ENCODE measurements around the gene TEX44.

The TEX44 gene

GRCh38 chr2:231634951-231635875 lies 42.5 kb downstream of the TEX44 start:
- Histone ChIP-seq H3K79me1 (replicated peaks; ENCODE audit: low read length, poor library complexity, severe bottlenecking) (no peaks in the 10 kb centered on the region), H2BK5ac (ENCODE audit: low read depth, low read length, poor library complexity, severe bottlenecking) (no peak overlapping the region), H4K8ac (ENCODE audit: low read length) (peak overlapping the region; percentile 1), H3K9me3 (ENCODE audit: control insufficient read depth, low read length) (no peaks in the 10 kb centered on the region), H3K4ac (ENCODE audit: low read depth in 1 of 2, low read length in 2 of 2) (no peak overlapping the region), H2BK15ac (ENCODE audit: low read depth, poor library complexity, severe bottlenecking) (no peak overlapping the region), H3K4me1 (ENCODE audit: control insufficient read depth, insufficient read depth, low read depth, low read length) (peaks cover 7% of the 10 kb centered on the region), H3K18ac (ENCODE audit: low read depth in 1 of 2, low read length in 2 of 2) (no peak overlapping the region), H2AFZ (ENCODE audit: low read depth, low read length) (no peak overlapping the region), H3K4me3 (ENCODE audit: insufficient read depth in 1 of 2, low read depth in 1 of 2, low read length in 2 of 2) (no peak overlapping the region), H3K4me2 (ENCODE audit: low read length, poor library complexity, severe bottlenecking) (no peak overlapping the region), H3K36me3 (ENCODE audit: control insufficient read depth in 1 of 2, insufficient read depth in 2 of 2, low read depth in 1 of 2, low read length in 2 of 2) (no peaks in the 10 kb centered on the region), H2AK5ac (ENCODE audit: low read length, severe bottlenecking) (no peak overlapping the region), H4K91ac (ENCODE audit: low read length) (no peak overlapping the region), H3K23ac (ENCODE audit: low read length in 2 of 2) (no peak overlapping the region), H3K27ac (ENCODE audit: low read length, poor library complexity, severe bottlenecking) (no peak overlapping the region), H2BK120ac (ENCODE audit: low read depth, low read length) (no peak overlapping the region), H2BK12ac (ENCODE audit: low read length in 2 of 2) (peak overlapping the region in 1 of 2 experiments; percentile 21), H3K9ac (ENCODE audit: low read length) (peak overlapping the region; percentile 56), H3K27me3 (ENCODE audit: control insufficient read depth in 1 of 2, insufficient read depth in 1 of 2, low read length in 2 of 2) (no peaks in the 10 kb centered on the region), H3K14ac (ENCODE audit: low read length in 2 of 2) (no peak overlapping the region)
- DNase-seq = no peak
- 94% methylated on average over 6 of the region's 8 CpGs for WGBS

DNA sequence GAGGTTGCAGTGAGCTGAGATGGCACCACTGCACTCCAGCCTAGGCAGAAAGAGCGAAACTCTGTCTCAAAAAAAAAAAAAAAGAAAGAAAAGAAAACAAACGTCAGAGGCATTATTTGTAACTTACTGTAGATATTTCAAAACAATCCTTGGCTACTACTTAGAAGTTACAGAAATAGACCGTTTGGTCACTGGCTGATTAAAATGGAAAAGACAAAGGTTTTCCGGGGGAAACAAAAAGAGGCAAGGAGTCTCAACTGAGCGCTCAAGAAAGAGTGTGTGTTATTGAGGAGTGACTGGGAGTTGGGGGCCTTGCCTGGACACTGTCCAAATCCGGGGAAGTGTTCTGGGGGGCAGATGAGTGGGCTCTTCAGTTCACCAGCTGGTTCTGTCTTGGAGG lies 47.6 kb downstream of the TEX44 start:
- WGBS = 88% methylated on average over 4 of the region's 6 CpGs
- Histone ChIP-seq H2BK5ac (ENCODE audit: low read depth, low read length, poor library complexity, severe bottlenecking) (no peak overlapping the region), H3K9ac (ENCODE audit: low read length) (peak overlapping the region; percentile 94), H4K8ac (ENCODE audit: low read length) (no peak overlapping the region), H3K27ac (ENCODE audit: low read length, poor library complexity, severe bottlenecking) (no peak overlapping the region), H3K4me2 (ENCODE audit: low read length, poor library complexity, severe bottlenecking) (no peak overlapping the region), H3K23ac (ENCODE audit: low read length in 2 of 2) (no peak overlapping the region), H2AFZ (ENCODE audit: low read depth, low read length) (no peak overlapping the region), H3K14ac (ENCODE audit: low read length in 2 of 2) (no peak overlapping the region), H3K4me3 (ENCODE audit: insufficient read depth in 1 of 2, low read depth in 1 of 2, low read length in 2 of 2) (peak overlapping the region in 1 of 2 experiments; percentile 49), H3K4me1 (ENCODE audit: control insufficient read depth, insufficient read depth, low read depth, low read length) (peaks cover 10% of the 10 kb centered on the region), H2BK15ac (ENCODE audit: low read depth, poor library complexity, severe bottlenecking) (no peak overlapping the region), H3K27me3 (ENCODE audit: control insufficient read depth in 1 of 2, insufficient read depth in 1 of 2, low read length in 2 of 2) (no peaks in the 10 kb centered on the region), H3K79me1 (replicated peaks; ENCODE audit: low read length, poor library complexity, severe bottlenecking) (no peaks in the 10 kb centered on the region), H3K36me3 (ENCODE audit: control insufficient read depth in 1 of 2, insufficient read depth in 2 of 2, low read depth in 1 of 2, low read length in 2 of 2) (no peaks in the 10 kb centered on the region), H4K91ac (ENCODE audit: low read length) (no peak overlapping the region), H2BK12ac (ENCODE audit: low read length in 2 of 2) (peak overlapping the region in 1 of 2 experiments; percentile 32), H2BK120ac (ENCODE audit: low read depth, low read length) (no peak overlapping the region), H3K4ac (ENCODE audit: low read depth in 1 of 2, low read length in 2 of 2) (no peak overlapping the region), H3K18ac (ENCODE audit: low read depth in 1 of 2, low read length in 2 of 2) (no peak overlapping the region), H3K9me3 (ENCODE audit: control insufficient read depth, low read length) (no peaks in the 10 kb centered on the region), H2AK5ac (ENCODE audit: low read length, severe bottlenecking) (no peak overlapping the region)
- peak; percentile 45 for DNase-seq

DNA sequence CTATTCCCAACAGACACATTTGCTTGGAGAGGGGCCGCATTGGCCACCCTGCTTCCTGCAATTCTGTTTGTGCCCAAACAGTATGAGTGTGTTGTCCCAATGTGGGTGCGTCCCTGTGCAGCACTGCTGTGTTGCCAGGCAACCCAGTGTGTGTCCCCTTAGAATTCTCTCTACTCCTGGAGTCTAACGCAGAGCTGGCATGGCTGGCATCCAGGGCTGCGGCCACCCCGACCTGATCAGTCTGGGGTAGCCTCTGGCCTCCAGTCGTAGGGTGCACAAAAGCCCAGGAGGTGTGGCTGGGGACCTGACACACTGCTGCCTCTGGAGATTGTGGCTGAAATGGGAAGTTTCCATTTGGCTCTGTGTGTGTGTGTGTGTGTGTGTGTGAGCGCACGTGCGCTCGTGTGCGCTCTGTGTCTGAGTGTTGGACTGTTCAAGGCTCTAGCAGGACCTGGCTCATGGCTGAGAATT lies 48.0 kb downstream of the TEX44 start:
- 87% methylated on average over 11 of the region's 11 CpGs for WGBS
- DNase-seq = peak; percentile 58
- H2BK5ac ChIP-seq (ENCODE audit: low read depth, low read length, poor library complexity, severe bottlenecking) = no peak overlapping the region
- no peaks in the 10 kb centered on the region for H3K79me1 ChIP-seq (replicated peaks; ENCODE audit: low read length, poor library complexity, severe bottlenecking)
- no peaks in the 10 kb centered on the region for H3K36me3 ChIP-seq (ENCODE audit: control insufficient read depth in 1 of 2, insufficient read depth in 2 of 2, low read depth in 1 of 2, low read length in 2 of 2)
- peak overlapping the region; percentile 94 for H3K9ac ChIP-seq (ENCODE audit: low read length)
- no peaks in the 10 kb centered on the region for H3K9me3 ChIP-seq (ENCODE audit: control insufficient read depth, low read length)
- no peak overlapping the region for H3K18ac ChIP-seq (ENCODE audit: low read depth in 1 of 2, low read length in 2 of 2)
- no peak overlapping the region for H2BK120ac ChIP-seq (ENCODE audit: low read depth, low read length)
- no peak overlapping the region for H3K4me2 ChIP-seq (ENCODE audit: low read length, poor library complexity, severe bottlenecking)
- H3K14ac ChIP-seq (ENCODE audit: low read length in 2 of 2) = no peak overlapping the region
- no peak overlapping the region for H4K91ac ChIP-seq (ENCODE audit: low read length)
- H2BK15ac ChIP-seq (ENCODE audit: low read depth, poor library complexity, severe bottlenecking) = no peak overlapping the region
- H4K8ac ChIP-seq (ENCODE audit: low read length) = peak overlapping the region; percentile 45
- H3K23ac ChIP-seq (ENCODE audit: low read length in 2 of 2) = no peak overlapping the region
- H3K4me1 ChIP-seq (ENCODE audit: control insufficient read depth, insufficient read depth, low read depth, low read length) = peaks cover 10% of the 10 kb centered on the region
- no peak overlapping the region for H2AK5ac ChIP-seq (ENCODE audit: low read length, severe bottlenecking)
- H3K27ac ChIP-seq (ENCODE audit: low read length, poor library complexity, severe bottlenecking) = no peak overlapping the region
- peak overlapping the region in 1 of 2 experiments; percentile 32 for H2BK12ac ChIP-seq (ENCODE audit: low read length in 2 of 2)
- peak overlapping the region in 1 of 2 experiments; percentile 49 for H3K4me3 ChIP-seq (ENCODE audit: insufficient read depth in 1 of 2, low read depth in 1 of 2, low read length in 2 of 2)
- H3K27me3 ChIP-seq (ENCODE audit: control insufficient read depth in 1 of 2, insufficient read depth in 1 of 2, low read length in 2 of 2) = no peaks in the 10 kb centered on the region
- H2AFZ ChIP-seq (ENCODE audit: low read depth, low read length) = no peak overlapping the region
- no peak overlapping the region for H3K4ac ChIP-seq (ENCODE audit: low read depth in 1 of 2, low read length in 2 of 2)
